GM18502 (cell line): ENCODE results near the gene PRUNE1.

Source experiments
- ATAC-seq: cut with Tn5 transposase; IDR thresholded peaks from one replicate; pipeline ENCODE4 v1.9.1; 2021; ENCODE audit warnings: mild to moderate bottlenecking; ENCODE audit not compliant: unreplicated experiment, poor library complexity

The PRUNE1 gene

GRCh38 chr1:151008244-151009205 lies at the start of gene PRUNE1:
TSS of gene PRUNE1 (plus strand) at chr1:151008449. CDS start at chr1:151008633, 184 bp downstream.
- ATAC-seq = peak; percentile 65

GRCh38 chr1:150960646-150961045 lies 47.6 kb upstream of the PRUNE1 start:
- no peak for ATAC-seq

GRCh38 chr1:150961756-150962155 lies 46.5 kb upstream of the PRUNE1 start:
- no peak for ATAC-seq

GRCh38 chr1:150963321-150964163 lies 44.7 kb upstream of the PRUNE1 start:
- no peak for ATAC-seq

- ATAC-seq = no peak
Measured at GRCh38 chr1:150964164-150964489, 44.1 kb upstream of the PRUNE1 start.

- ATAC-seq = no peak
Measured at GRCh38 chr1:150965605-150966004, 42.6 kb upstream of the PRUNE1 start.

GRCh38 chr1:150966011-150966410 lies 42.2 kb upstream of the PRUNE1 start:
- ATAC-seq = no peak

- no peak for ATAC-seq
Measured at GRCh38 chr1:150967936-150968335, 40.3 kb upstream of the PRUNE1 start.

- no peak for ATAC-seq
Measured at GRCh38 chr1:150968491-150968890, 39.8 kb upstream of the PRUNE1 start.

- no peak for ATAC-seq
Measured at GRCh38 chr1:150969626-150970025, 38.6 kb upstream of the PRUNE1 start.

GRCh38 chr1:150970808-150971582 lies 37.3 kb upstream of the PRUNE1 start:
- ATAC-seq = no peak

- no peak for ATAC-seq
Measured at GRCh38 chr1:150971583-150972416, 36.4 kb upstream of the PRUNE1 start.

GRCh38 chr1:150972417-150972940 lies 35.8 kb upstream of the PRUNE1 start:
- ATAC-seq = no peak

GRCh38 chr1:150973258-150973835 lies 34.9 kb upstream of the PRUNE1 start:
- peak; percentile 9 for ATAC-seq

- peak; percentile 37 for ATAC-seq
Measured at GRCh38 chr1:150973836-150974579, 34.2 kb upstream of the PRUNE1 start.

- peak; percentile 51 for ATAC-seq
Measured at GRCh38 chr1:150974580-150975478, 33.4 kb upstream of the PRUNE1 start, which contains the start of gene CERS2. TSS of gene CERS2 (minus strand) at chr1:150974835. CDS start at chr1:150969090, 5,745 bp downstream.

- ATAC-seq = no peak
Measured at GRCh38 chr1:150976401-150976821, 31.8 kb upstream of the PRUNE1 start.
